ENCODE results near the gene SLC9A3.

The SLC9A3 gene

GRCh38 chr5:570446-570845 lies 46.2 kb upstream of the SLC9A3 start:
- CTCF ChIA-PET, result no interaction called here
- POLR2A ChIA-PET, result no interaction called here
- H3K4me3 ChIP-seq (ENCODE audit: low read depth, low read length), result no peak overlapping the region
- no peak for DNase-seq (ENCODE audit: low read depth, low spot score)
- TF ChIP-seq CTCF (IDR thresholded peaks at IDR 0.05; ENCODE audit: insufficient read depth, low read length, missing control alignments), result no peak

DNA sequence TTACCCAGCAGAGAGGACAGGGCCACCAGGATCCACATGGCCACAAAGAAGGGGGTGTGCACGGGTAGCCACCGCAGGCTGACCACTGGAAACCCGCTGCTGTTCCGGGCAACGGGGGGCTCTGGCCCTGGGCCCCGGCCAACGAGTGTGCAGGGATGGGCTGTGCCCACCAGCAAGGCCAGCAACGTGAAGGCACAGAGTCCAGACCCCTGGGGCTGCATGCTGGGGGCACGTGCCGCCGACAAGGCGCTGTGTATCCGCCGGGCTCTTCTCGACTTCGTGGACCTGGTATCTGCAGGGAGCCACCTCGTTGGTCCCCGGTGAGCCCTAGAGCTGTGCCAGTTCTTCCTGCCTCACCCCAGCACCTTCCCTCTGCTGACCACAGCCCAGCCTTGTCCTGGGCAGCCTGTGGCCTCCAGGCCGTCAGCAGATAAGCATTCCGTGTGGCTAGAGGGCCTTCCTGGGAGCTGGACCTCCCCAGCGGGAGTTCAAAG lies 45.7 kb upstream of the SLC9A3 start:
- DNase-seq (ENCODE audit: low read depth, low spot score), result no peak
- no peak for TF ChIP-seq CTCF (IDR thresholded peaks at IDR 0.05; ENCODE audit: insufficient read depth, low read length, missing control alignments)
- H3K4me3 ChIP-seq (ENCODE audit: low read depth, low read length), result no peak overlapping the region
- POLR2A ChIA-PET, result no interaction called here
- CTCF ChIA-PET, result no interaction called here

- TF ChIP-seq CTCF (IDR thresholded peaks at IDR 0.05; ENCODE audit: insufficient read depth, low read length, missing control alignments), result no peak
- H3K4me3 ChIP-seq (ENCODE audit: low read depth, low read length), result no peak overlapping the region
- ChIA-PET CTCF (no interaction called here), POLR2A (no interaction called here)
- DNase-seq (ENCODE audit: low read depth, low spot score), result no peak
Observed at GRCh38 chr5:569358-569867, 45.2 kb upstream of the SLC9A3 start.

GRCh38 chr5:568809-569208 lies 44.6 kb upstream of the SLC9A3 start:
- POLR2A ChIA-PET, result no interaction called here
- no peak overlapping the region for H3K4me3 ChIP-seq (ENCODE audit: low read depth, low read length)
- no peak for DNase-seq (ENCODE audit: low read depth, low spot score)
- no peak for TF ChIP-seq CTCF (IDR thresholded peaks at IDR 0.05; ENCODE audit: insufficient read depth, low read length, missing control alignments)
- CTCF ChIA-PET, result no interaction called here

DNA sequence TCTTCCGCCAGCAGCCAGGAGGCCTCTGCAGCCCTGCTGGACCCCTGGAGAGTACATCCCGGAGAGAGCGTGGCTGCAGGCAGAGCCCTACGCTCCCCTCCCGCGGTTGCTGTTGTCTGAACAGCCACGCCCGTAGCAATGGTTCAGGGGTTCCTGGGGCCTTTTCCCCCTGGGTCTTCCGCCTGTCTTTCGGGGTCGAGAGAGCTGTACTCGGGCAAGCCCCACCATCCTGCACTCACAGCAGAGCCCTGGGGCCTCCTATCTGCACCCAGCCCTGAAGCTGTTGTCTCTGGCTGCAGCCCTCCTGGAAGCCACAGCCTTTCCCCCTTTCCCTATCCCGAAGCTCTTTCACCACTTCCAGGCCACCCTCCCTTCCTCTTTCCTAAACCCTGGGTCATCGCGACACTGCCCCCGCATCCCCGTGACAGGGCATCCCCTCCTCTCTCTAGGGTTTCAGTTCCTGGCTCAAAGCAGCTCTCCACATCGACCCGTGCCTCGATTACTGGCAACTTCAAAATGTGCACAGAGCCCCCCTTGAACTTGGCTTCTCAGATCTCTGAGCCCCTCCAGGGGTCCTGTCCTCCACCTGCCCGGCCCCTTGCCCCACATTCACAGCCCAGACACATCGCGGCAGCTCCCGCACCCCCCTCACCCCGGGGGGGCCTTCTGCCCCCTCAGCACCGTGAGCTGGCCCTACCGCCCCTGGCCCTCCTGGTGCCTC lies 44.0 kb upstream of the SLC9A3 start:
- ChIA-PET CTCF (no interaction called here), POLR2A (no interaction called here)
- DNase-seq (ENCODE audit: low read depth, low spot score), result no peak
- H3K4me3 ChIP-seq (ENCODE audit: low read depth, low read length), result no peak overlapping the region
- TF ChIP-seq CTCF (IDR thresholded peaks at IDR 0.05; ENCODE audit: insufficient read depth, low read length, missing control alignments), result no peak

DNA sequence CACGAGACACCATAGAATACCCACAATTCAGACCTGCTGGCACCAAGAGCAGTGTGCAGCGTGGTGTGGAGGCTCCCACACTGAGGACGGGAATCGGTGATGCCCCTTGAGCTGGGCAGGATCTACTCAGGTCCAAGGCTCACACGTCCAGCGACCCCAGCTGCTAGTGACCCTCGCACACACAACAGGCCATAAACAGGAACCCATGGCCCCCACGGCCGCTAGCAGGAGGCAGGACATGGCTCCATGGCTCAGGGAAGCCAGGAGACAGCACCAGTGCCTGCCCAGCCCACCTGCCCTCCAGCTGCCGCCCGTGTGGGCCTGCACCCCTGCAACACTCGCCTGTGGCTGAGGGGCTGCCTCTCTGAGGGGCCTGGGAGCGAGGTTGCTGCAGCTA lies 43.4 kb upstream of the SLC9A3 start:
- POLR2A ChIA-PET, result no interaction called here
- no peak for DNase-seq (ENCODE audit: low read depth, low spot score)
- no peak overlapping the region for H3K4me3 ChIP-seq (ENCODE audit: low read depth, low read length)
- no peak for TF ChIP-seq CTCF (IDR thresholded peaks at IDR 0.05; ENCODE audit: insufficient read depth, low read length, missing control alignments)
- CTCF ChIA-PET, result no interaction called here
